HG02884 (cell line): ENCODE measurements around the gene VLDLR.
"Not testable (repeated sequence)": the region's sequence is repeated elsewhere in the genome, so short reads cannot be mapped to it uniquely, and the experiment has no call there.

Experiments used
- ATAC-seq: cut with Tn5 transposase; IDR thresholded peaks from one replicate; pipeline ENCODE4 v1.9.1; 2021; ENCODE audit warnings: mild to moderate bottlenecking, moderate library complexity; ENCODE audit not compliant: unreplicated experiment

Gene VLDLR

GRCh38 chr9:2707256-2707655, 85.7 kb downstream of the VLDLR start:
- not testable (repeated sequence) for ATAC-seq
